Myometrial cell (primary cell): ENCODE results near the gene KIF9. TPM values are rescaled to one million over a fixed set of nuclear protein-coding genes. Genes with fewer than 3 reads are reported as not detected.

Experiments used
- total RNA-seq: library from RNA; depleted of rRNA; stranded (reverse); fragments of >200 nt; gene quantifications from 2 replicates; pipeline ENCODE4 v1.2.3, GENCODE V29; 2015

The KIF9 gene, protein sequence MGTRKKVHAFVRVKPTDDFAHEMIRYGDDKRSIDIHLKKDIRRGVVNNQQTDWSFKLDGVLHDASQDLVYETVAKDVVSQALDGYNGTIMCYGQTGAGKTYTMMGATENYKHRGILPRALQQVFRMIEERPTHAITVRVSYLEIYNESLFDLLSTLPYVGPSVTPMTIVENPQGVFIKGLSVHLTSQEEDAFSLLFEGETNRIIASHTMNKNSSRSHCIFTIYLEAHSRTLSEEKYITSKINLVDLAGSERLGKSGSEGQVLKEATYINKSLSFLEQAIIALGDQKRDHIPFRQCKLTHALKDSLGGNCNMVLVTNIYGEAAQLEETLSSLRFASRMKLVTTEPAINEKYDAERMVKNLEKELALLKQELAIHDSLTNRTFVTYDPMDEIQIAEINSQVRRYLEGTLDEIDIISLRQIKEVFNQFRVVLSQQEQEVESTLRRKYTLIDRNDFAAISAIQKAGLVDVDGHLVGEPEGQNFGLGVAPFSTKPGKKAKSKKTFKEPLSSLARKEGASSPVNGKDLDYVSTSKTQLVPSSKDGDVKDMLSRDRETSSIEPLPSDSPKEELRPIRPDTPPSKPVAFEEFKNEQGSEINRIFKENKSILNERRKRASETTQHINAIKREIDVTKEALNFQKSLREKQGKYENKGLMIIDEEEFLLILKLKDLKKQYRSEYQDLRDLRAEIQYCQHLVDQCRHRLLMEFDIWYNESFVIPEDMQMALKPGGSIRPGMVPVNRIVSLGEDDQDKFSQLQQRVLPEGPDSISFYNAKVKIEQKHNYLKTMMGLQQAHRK
- total RNA-seq = 12.6 and 34.9 TPM in 2 replicates

DNA sequence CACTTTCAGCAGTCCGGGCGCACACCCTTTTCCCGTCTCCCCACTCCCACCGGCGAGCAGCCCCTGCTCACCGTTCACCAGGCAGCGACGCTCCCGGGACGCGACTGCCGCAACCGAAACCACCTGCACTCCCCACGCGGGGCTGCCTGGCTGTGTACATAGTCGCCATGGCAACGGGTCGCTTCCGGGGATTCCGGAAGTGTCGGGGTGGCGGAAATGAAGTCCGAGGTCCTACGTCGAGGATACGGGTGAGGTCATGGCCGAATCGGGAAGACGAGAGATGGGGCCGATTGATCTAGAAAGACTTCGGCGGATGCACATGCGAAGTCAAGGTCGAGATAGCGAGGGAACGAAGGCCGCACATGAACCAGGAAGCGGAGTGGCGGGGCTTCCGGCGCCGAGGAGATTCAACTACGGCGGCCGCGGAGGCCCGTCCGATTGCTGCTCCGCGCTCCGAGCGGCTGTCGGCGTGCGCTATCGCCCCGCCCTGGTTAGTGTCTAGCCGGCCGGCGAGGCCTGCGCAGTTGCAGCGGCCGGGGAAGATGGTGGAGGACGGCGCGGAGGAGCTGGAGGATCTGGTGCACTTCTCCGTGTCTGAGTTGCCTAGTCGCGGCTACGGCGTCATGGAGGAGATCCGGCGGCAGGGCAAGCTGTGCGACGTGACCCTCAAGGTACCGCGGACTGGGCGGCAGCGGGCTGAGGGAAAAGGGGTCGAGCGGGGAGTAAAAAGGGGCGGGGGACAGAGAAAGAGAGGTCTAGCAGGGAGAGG lies at the start of gene KIF9, which contains the start of gene KLHL18:
Gene KIF9, minus strand, starts transcription at position 376 of the 769 bp plus-strand sequence. CDS start 5,425 bp downstream, outside the sequence.
Gene KLHL18, plus strand, starts transcription at position 521 of the 769 bp plus-strand sequence. Its CDS starts 22 bp downstream, at position 543.

Other genes with a start within 250 kb of the KIF9 start
- gene SETD2, start 118.7 kb downstream of the KIF9 start, total RNA-seq = 10.7 and 18.1 TPM in 2 replicates
- 11.2 and 22.5 TPM in 2 replicates for gene KLHL18, start 145 bp upstream of the KIF9 start, total RNA-seq
- 10.7 and 19.3 TPM in 2 replicates for gene PTPN23, start 98.2 kb upstream of the KIF9 start, total RNA-seq
- 52.6 and 68.0 TPM in 2 replicates for gene SCAP, start 193.1 kb upstream of the KIF9 start, total RNA-seq
- gene ELP6, start 230.9 kb upstream of the KIF9 start, total RNA-seq = 26.5 and 37.0 TPM in 2 replicates